Anterior cingulate cortex (tissue), 58 donors: ENCODE data around the gene SAMD8.
A peak's percentile ranks its signal among the peaks of the same experiment; 100 is the strongest.
"Not testable (repeated sequence)": the region's sequence is repeated elsewhere in the genome, so short reads cannot be mapped to it uniquely, and the experiment has no call there.

ENCODE experiments used
- DNase-seq, 58 donors: peaks; one replicate each; lab custom pipeline; 2025; lab: John Stamatoyannopoulos, UW

Gene SAMD8

GRCh38 chr10:75209086-75209920, 97.8 kb downstream of the SAMD8 start:
- DNase-seq = peak in 1 of 58 donors; percentile 36

- DNase-seq = peak in 52 of 58 donors; percentile 32 to 86 (median 70)
Observed at GRCh38 chr10:75209921-75210281, 98.4 kb downstream of the SAMD8 start.

GRCh38 chr10:75210282-75211006, 99.0 kb downstream of the SAMD8 start, which contains the start of gene VDAC2:
TSS of gene VDAC2 (plus strand) at chr10:75210796. CDS start at chr10:75211159, 363 bp downstream.
- DNase-seq = peak in 57 of 58 donors; percentile 63 to 99 (median 91)

GRCh38 chr10:75211007-75211691, 99.7 kb downstream of the SAMD8 start:
- DNase-seq = peak in 1 of 58 donors; percentile 55

GRCh38 chr10:75212343-75212742, 100.9 kb downstream of the SAMD8 start:
- no peak for DNase-seq

- no peak for DNase-seq
Observed at GRCh38 chr10:75220274-75220673, 108.8 kb downstream of the SAMD8 start.

- DNase-seq = not testable (repeated sequence)
Observed at GRCh38 chr10:75221492-75221891, 110.0 kb downstream of the SAMD8 start.

- no peak for DNase-seq
Observed at GRCh38 chr10:75223507-75223906, 112.1 kb downstream of the SAMD8 start.

- DNase-seq = no peak
Observed at GRCh38 chr10:75226095-75226494, 114.6 kb downstream of the SAMD8 start.

- peak in 1 of 58 donors; percentile 20 for DNase-seq
Observed at GRCh38 chr10:75226656-75227055, 115.2 kb downstream of the SAMD8 start.

- DNase-seq = no peak
Observed at GRCh38 chr10:75228278-75228677, 116.8 kb downstream of the SAMD8 start.

- no peak for DNase-seq
Observed at GRCh38 chr10:75228834-75229233, 117.4 kb downstream of the SAMD8 start.

- no peak for DNase-seq
Observed at GRCh38 chr10:75229971-75230370, 118.5 kb downstream of the SAMD8 start.

- DNase-seq = peak in 57 of 58 donors; percentile 20 to 96 (median 74)
Observed at GRCh38 chr10:75230600-75231038, 119.2 kb downstream of the SAMD8 start.
